ENCODE measurements around the gene FN1.

FN1 gene

DNA sequence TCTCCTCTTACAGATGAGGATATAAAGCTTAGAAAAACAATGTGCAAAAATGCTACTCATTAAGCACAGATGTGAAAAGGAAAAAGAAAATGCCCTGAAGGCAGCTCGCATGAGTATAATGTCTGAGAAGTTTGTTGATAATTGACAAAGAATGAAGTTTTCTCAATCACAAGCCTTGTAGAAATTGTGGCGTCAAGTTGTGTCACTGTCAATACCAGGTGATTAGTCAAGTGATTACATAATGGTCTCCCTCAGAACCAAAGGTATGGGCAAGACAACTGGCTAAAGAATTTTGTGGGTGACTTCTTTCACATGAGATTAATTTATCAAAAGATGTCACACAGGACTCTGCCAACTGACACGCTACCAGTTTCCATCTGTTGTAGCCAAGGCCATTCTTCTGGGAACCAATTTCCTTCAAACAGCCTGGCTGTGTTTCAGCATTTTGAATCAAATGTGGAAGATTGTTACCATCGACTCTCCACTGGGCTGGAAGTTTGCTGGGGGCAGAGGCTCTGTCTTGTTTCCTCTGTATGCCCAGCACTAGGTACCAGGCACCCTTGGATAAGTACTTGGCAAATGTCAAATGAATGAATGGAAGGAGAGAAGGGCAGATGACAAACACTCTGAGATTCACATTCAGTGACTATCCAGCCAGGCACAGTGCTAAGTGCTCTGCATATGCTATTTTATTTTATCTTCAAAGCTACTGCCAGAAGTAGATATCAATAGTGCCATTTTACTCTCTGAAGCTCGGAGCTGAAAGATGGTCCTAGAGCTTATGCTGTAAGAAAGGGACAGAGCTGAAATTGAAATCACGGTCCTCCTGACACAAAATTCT, 5.9 kb upstream of the FN1 start:
- no peak for DNase-seq (ENCODE audit: low read depth)

GRCh38 chr2:215439980-215440512, 4.2 kb upstream of the FN1 start:
- DNase-seq (ENCODE audit: low read depth) = no peak

- no peak for DNase-seq (ENCODE audit: low read depth)
These were observed 3.5 kb upstream of the FN1 start for GRCh38 chr2:215439404-215439803.

- no peak for DNase-seq (ENCODE audit: low read depth)
These were observed 1.7 kb upstream of the FN1 start for GRCh38 chr2:215437614-215438013.

DNA sequence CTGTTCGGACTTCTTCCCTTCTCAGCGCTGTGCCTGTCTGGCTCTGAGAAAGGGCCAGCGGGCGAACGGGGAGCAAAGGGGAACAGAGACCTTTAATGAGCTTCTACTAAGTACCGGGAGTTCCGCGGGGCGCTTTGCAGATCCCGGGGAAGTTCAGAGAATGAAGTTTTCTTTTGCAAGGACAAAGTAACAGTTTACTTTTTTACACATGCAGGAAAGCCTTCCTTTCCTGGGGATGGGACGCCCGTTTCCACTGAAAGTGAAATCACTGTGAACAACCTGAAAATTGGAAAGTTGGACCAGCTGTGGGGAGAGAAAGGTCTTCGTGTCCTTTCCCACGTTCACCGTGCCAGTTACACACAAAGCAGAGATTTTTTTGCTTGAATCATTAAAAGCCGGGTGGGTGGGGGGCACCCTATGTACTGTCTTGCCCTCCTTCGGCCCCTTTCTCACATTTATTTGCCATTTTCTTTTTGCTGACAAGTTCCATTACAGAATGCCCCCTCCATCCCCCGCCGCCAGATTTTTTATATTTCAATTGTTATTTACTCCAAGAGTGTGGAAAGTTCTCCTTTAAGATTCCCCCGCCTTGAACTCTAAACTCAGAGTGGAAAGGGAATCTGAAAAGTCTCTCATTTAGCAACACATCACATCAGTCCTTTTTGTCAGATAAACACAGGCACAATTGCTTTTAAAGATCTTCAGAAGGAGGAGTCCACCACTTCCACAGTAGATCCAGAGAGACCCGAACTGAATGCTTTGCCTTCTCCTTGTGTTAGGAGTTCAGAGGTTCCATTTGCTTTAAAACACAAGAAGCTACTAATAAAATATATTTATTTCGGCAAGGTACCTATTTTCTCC, 1.1 kb upstream of the FN1 start:
- no peak for DNase-seq (ENCODE audit: low read depth)

GRCh38 chr2:215435280-215435869, 493 bp downstream of the FN1 start:
- no peak for DNase-seq (ENCODE audit: low read depth)

- no peak for DNase-seq (ENCODE audit: low read depth)
These were observed 1.2 kb downstream of the FN1 start for GRCh38 chr2:215434447-215435279.

DNA sequence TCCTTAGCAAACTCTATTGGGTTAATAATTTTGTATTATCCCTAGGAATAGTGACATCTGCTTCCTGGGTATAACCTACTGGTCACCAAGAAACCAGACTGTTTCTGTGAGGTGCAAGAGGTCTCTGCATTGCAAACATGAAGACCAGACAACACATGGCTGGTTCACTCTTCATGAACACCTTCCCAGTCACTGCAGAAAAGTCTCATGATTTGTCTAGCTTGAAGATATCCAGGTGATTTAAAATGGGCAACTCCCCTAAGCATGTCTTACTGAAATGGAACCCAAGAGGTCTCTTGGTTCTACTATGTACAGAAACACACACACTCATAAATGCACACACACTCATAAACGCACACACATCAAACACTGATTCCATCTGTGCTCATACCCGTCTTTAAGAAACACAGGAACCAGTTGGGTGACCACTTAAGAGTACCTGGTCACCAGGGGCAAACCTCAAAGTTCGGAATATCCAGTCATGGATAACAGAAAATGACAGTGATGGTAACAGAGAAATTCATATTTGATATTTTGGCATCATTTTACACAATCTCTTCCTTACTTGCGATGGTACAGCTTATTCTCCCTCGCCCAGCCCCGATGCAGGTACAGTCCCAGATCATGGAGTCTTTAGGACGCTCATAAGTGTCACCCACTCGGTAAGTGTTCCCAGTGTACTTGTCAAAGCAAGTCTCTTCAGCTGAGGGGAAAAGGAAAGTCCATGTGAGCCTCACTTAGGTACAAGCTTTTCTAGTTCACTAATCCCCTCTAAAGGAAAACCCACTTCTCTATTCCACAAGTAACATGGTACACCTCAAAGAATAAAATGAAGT, 2.9 kb downstream of the FN1 start:
- no peak for DNase-seq (ENCODE audit: low read depth)

DNA sequence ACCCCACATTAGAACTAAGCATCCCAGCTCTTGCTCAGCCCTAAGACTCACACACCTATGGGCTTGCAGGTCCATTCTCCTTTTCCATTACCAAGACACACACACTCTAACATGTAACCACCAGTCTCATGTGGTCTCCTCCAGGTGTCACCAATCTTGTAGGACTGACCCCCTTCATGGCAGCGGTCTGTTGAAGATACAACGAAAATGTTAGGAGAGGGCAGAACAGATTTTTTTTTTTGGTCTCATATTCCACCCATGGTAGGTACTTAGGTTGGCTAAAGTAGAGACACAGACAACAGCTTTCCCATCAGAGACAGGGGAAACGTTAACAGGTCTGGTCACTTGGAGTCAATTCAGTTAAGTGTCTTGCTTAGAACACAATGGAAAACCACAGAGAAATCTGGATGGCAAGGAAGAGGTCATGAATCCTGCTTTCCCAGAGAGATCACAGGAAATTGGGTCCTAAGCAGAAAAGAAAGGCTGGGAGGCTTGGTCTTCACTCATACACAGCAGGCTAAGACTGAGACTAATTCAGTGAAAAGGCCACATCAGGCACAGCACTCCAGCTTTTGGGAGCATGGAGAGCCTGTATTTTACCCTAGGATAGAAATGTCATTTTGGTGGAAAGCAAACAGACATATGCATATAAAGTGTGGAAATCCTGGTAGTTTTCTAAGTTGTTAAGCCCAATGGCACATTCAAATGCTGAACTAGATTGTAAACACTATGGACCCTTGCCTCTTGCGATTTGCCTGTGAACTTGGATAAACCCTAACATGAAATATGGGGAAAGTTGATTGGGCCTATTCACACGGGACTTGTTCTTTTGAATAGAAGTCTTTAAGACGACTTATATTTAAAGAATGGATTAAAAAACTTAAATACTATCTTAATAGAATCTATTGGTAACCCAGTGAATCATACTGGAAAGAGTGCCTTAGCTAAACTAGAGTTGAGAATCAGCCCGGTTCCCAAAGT, 3.8 kb downstream of the FN1 start:
- no peak for DNase-seq (ENCODE audit: low read depth)

GRCh38 chr2:215431290-215431689, 4.6 kb downstream of the FN1 start:
- DNase-seq (ENCODE audit: low read depth) = no peak

GRCh38 chr2:215430528-215431187, 5.2 kb downstream of the FN1 start:
- DNase-seq (ENCODE audit: low read depth) = no peak

- DNase-seq (ENCODE audit: low read depth) = no peak
These were observed 6.4 kb downstream of the FN1 start for GRCh38 chr2:215429424-215429823.

GRCh38 chr2:215428060-215428910, 7.6 kb downstream of the FN1 start:
- no peak for DNase-seq (ENCODE audit: low read depth)

- no peak for DNase-seq (ENCODE audit: low read depth)
These were observed 8.3 kb downstream of the FN1 start for GRCh38 chr2:215427585-215427984.

- DNase-seq (ENCODE audit: low read depth) = no peak
These were observed 10.7 kb downstream of the FN1 start for GRCh38 chr2:215425021-215425782.

GRCh38 chr2:215423928-215424540, 11.8 kb downstream of the FN1 start:
- no peak for DNase-seq (ENCODE audit: low read depth)

- no peak for DNase-seq (ENCODE audit: low read depth)
These were observed 12.6 kb downstream of the FN1 start for GRCh38 chr2:215423234-215423633.

All from T-helper 22 cell (primary cell).